K562 (cell line): ENCODE data around the gene FLT1. TPM values are rescaled to one million over a fixed set of nuclear protein-coding genes. Genes with fewer than 3 reads are reported as not detected.

Source experiments
- BMI1 ChIP-seq: fragments of 150-350 bp; IDR thresholded peaks from 2 replicates; pipeline ENCODE4 v1.6.1; 2014; ENCODE audit warnings: low read length
- C11orf30 ChIP-seq: fragments of 450-650 bp; IDR thresholded peaks from 2 replicates; pipeline ENCODE4 v1.6.1; 2016; ENCODE audit warnings: low read depth, mild to moderate bottlenecking
- CUX1 ChIP-seq: fragments of 200-800 bp; sonication (Bioruptor generic); IDR thresholded peaks from 2 replicates; pipeline ENCODE4 v1.6.1; 2016; ENCODE audit warnings: missing genetic modification characterization, missing compliant biosample characterization
- PHF21A ChIP-seq: fragments of 450-650 bp; IDR thresholded peaks from 2 replicates; pipeline ENCODE4 v1.6.1; 2017; ENCODE audit warnings: low read depth, borderline replicate concordance
- SFPQ ChIP-seq: fragments of 200-400 bp; formaldehyde crosslinking; IDR thresholded peaks from 2 replicates; pipeline ENCODE4 v1.6.1; 2017; ENCODE audit warnings: mild to moderate bottlenecking, low read depth, low read length, moderate library complexity
- ZBTB26 ChIP-seq: fragments of 450-650 bp; formaldehyde crosslinking; IDR thresholded peaks from 2 replicates; pipeline ENCODE4 v1.4.0; 2022; ENCODE audit warnings: missing genetic modification characterization
- ZNF347 ChIP-seq: fragments of 450-650 bp; formaldehyde crosslinking; IDR thresholded peaks from 2 replicates; pipeline ENCODE4 v1.4.0; 2020; ENCODE audit warnings: low read depth, mild to moderate bottlenecking, moderate library complexity
- polyA plus RNA-seq, 8 experiments: library from polyadenylated mRNA; depleted of rRNA in 4 of 8; stranded (reverse) in 5 of 8; unstranded in 3 of 8; fragments of >200 nt; fragmentation: Nextera tagmentation in 2 of 8; fragmentation: Illumina TruSeq in 1 of 8; extraction: Ambion mirVana in 2 of 8; extraction: Trizol in 1 of 8; gene quantifications; 2 replicates each; pipeline versions ENCODE4 v1.2.1 to v1.2.3, GENCODE V29; 2011 to 2014; ENCODE audit warnings: inconsistent platforms in 1 of 8, missing spikeins in 1 of 8
- total RNA-seq, 7 experiments: library from RNA; depleted of rRNA in 6 of 7; stranded (reverse); fragments of >200 nt in 6 of 7; fragmentation: Illumina TruSeq in 2 of 7; extraction: Trizol in 2 of 7; gene quantifications; 2 replicates each; pipeline versions ENCODE4 v1.2.1 to v1.2.3, GENCODE V29; 2011 to 2021; ENCODE audit warnings: low replicate concordance in 1 of 7

The FLT1 gene
- total and polyA plus RNA-seq, 9 of the 15 experiments (the other 6 are each of a cell fraction or from before 2014, with no cell fraction given), result 0.01 to 2.0 (median 0.22) TPM

- TF ChIP-seq ZBTB26 (CRISPR knock-in tag), result no peak
- TF ChIP-seq PHF21A, result no peak
- TF ChIP-seq CUX1, result no peak
- no peak for TF ChIP-seq SFPQ
- TF ChIP-seq ZNF347 (CRISPR knock-in tag), result no peak
- no peak for TF ChIP-seq BMI1
- peak; percentile 23; the same call in 1 of the 2 replicates for TF ChIP-seq C11orf30
Measured at GRCh38 chr13:28448651-28449358, 46.1 kb downstream of the FLT1 start (continued).
